WTC11 (cell line): Measurements from ENCODE around the gene CARS1.

Experiments used
- AR ChIP-seq: fragments of 250-450 bp; sonication (Bioruptor Pico); IDR thresholded peaks from 2 replicates; pipeline ENCODE4 v1.9.0; 2021; ENCODE audit warnings: mild to moderate bottlenecking
- ATF3 ChIP-seq: sonication (generic); formaldehyde crosslinking; conservative IDR thresholded peaks from 2 replicates; pipeline ENCODE4 v1.8.1; 2022; ENCODE audit warnings: mild to moderate bottlenecking, missing genetic modification reagents
- CREB1 ChIP-seq: sonication (generic); formaldehyde crosslinking; IDR thresholded peaks from 2 replicates; pipeline ENCODE4 v1.8.0; 2023; ENCODE audit warnings: mild to moderate bottlenecking, missing genetic modification reagents
- CTCF ChIP-seq: fragments of 200-600 bp; IDR thresholded peaks from 2 replicates; pipeline ENCODE4 v1.8.0; 2022; ENCODE audit warnings: antibody characterized with exemption
- FOXK1 ChIP-seq: sonication (generic); formaldehyde crosslinking; IDR thresholded peaks from 2 replicates; pipeline ENCODE4 v1.8.0; 2022; ENCODE audit warnings: mild to moderate bottlenecking, moderate library complexity, missing genetic modification reagents
- GABPB1 ChIP-seq: sonication (generic); formaldehyde crosslinking; IDR thresholded peaks from 2 replicates; pipeline ENCODE4 v1.8.1; 2023; ENCODE audit warnings: mild to moderate bottlenecking, missing genetic modification reagents
- JUN ChIP-seq: sonication (generic); formaldehyde crosslinking; IDR thresholded peaks from 2 replicates; pipeline ENCODE4 v1.8.0; 2023; ENCODE audit warnings: mild to moderate bottlenecking, missing genetic modification reagents
- NFE2L1 ChIP-seq: sonication (generic); formaldehyde crosslinking; IDR thresholded peaks from 2 replicates; pipeline ENCODE4 v1.8.1; 2023; ENCODE audit warnings: missing genetic modification reagents
- NR2C2 ChIP-seq: sonication (generic); formaldehyde crosslinking; IDR thresholded peaks from 2 replicates; pipeline ENCODE4 v1.8.0; 2022; ENCODE audit warnings: mild to moderate bottlenecking, missing genetic modification reagents
- PRDM15 ChIP-seq: sonication (generic); formaldehyde crosslinking; IDR thresholded peaks from 2 replicates; pipeline ENCODE4 v1.8.0; 2022; ENCODE audit warnings: missing genetic modification reagents
- USF2 ChIP-seq: sonication (generic); formaldehyde crosslinking; IDR thresholded peaks from 2 replicates; pipeline ENCODE4 v1.8.1; 2023; ENCODE audit warnings: mild to moderate bottlenecking, missing genetic modification reagents, moderate library complexity
- ZNF263 ChIP-seq: sonication (generic); formaldehyde crosslinking; IDR thresholded peaks from 2 replicates; pipeline ENCODE4 v1.8.1; 2022; ENCODE audit warnings: low read depth, mild to moderate bottlenecking, moderate library complexity, missing genetic modification reagents
- ZNF396 ChIP-seq: fragments of 250-450 bp; sonication (Bioruptor Pico); IDR thresholded peaks from 2 replicates; pipeline ENCODE4 v1.8.0; 2021; ENCODE audit warnings: mild to moderate bottlenecking, moderate library complexity, borderline replicate concordance

- TF ChIP-seq NFE2L1 (CRISPR knock-in tag) (no peak), ZNF396 (CRISPR knock-in tag) (no peak), ZNF263 (CRISPR knock-in tag) (no peak), CTCF (no peak), AR (CRISPR knock-in tag) (no peak), ATF3 (CRISPR knock-in tag) (no peak), NR2C2 (no peak), CREB1 (CRISPR knock-in tag) (no peak), JUN (no peak), FOXK1 (CRISPR knock-in tag) (no peak), GABPB1 (CRISPR knock-in tag) (no peak), USF2 (no peak), PRDM15 (no peak)
Observed at GRCh38 chr11:3085052-3085451, 27.8 kb upstream of the CARS1 start.
